GM06990 (cell line): ENCODE data around the gene IGF2BP2.

ENCODE experiments used
- DNase-seq: peaks from one replicate; pipeline ENCODE4 v3.0.0-alpha.2; 2011; ENCODE audit not compliant: insufficient read length; ENCODE audit errors: extremely low read depth
- H3K27me3 ChIP-seq: replicated peaks from 2 replicates; pipeline ENCODE4 v1.6.0; 2011; ENCODE audit warnings: low read length; ENCODE audit not compliant: control insufficient read depth, insufficient read depth
- H3K36me3 ChIP-seq: 2 replicates; pipeline ENCODE4 v1.5.1; 2011; ENCODE audit warnings: low read length; ENCODE audit not compliant: control insufficient read depth, insufficient read depth
- H3K4me3 ChIP-seq: replicated peaks from 2 replicates; pipeline ENCODE4 v1.5.1; 2011; ENCODE audit warnings: low read depth, mild to moderate bottlenecking, control low read depth, low read length
- TF ChIP-seq, protein P1 (sequence below): IDR thresholded peaks from 2 replicates; pipeline ENCODE4 v1.5.1; 2011; ENCODE audit warnings: low read length, control low read depth, mild to moderate bottlenecking, inconsistent platforms; ENCODE audit not compliant: insufficient read depth, poor library complexity, severe bottlenecking

The IGF2BP2 gene

DNA sequence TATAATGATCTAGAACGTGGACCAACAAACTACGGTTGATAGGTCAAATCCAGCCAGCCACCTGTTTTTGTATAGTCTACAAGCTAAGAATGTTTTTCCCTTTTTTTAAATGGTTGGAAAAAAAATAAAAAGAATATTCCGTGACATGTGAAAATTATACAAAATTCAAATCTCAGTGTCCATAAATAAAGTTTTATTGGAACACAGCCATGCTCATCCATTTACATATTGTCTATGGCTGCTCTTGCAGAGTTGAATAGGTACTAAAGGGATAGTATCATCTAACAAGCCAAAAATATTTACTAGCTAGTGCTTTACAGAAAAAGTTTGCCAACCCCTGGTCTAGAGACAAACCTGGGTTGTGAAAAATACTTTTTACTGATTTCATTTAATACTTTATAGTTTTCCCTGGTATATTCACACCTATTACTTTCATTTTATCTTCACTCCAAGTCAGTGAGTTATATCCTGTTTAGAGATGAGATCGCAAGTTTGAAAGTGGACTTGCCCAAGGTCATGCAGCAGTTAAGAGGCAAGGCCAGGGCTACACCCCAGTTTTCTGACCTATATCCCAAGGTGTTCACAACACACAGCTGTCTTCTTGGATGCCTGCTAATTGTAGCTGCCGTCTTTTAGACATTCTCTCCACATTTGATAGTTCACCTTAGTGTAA, 58.4 kb downstream of the IGF2BP2 start:
- Histone ChIP-seq H3K27me3 (peaks cover 1% of the 10 kb centered on the region), H3K36me3 (no peaks in the 10 kb centered on the region), H3K4me3 (no peak overlapping the region)
- TF ChIP-seq, protein P1, sequence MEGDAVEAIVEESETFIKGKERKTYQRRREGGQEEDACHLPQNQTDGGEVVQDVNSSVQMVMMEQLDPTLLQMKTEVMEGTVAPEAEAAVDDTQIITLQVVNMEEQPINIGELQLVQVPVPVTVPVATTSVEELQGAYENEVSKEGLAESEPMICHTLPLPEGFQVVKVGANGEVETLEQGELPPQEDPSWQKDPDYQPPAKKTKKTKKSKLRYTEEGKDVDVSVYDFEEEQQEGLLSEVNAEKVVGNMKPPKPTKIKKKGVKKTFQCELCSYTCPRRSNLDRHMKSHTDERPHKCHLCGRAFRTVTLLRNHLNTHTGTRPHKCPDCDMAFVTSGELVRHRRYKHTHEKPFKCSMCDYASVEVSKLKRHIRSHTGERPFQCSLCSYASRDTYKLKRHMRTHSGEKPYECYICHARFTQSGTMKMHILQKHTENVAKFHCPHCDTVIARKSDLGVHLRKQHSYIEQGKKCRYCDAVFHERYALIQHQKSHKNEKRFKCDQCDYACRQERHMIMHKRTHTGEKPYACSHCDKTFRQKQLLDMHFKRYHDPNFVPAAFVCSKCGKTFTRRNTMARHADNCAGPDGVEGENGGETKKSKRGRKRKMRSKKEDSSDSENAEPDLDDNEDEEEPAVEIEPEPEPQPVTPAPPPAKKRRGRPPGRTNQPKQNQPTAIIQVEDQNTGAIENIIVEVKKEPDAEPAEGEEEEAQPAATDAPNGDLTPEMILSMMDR, result no peak
- DNase-seq, result no peak

- H3K36me3 ChIP-seq, result no peaks in the 10 kb centered on the region
- TF ChIP-seq, protein P1, result no peak
- DNase-seq, result no peak
- H3K4me3 ChIP-seq, result no peak overlapping the region
- peaks cover 1% of the 10 kb centered on the region for H3K27me3 ChIP-seq
These were observed 59.9 kb downstream of the IGF2BP2 start for GRCh38 chr3:185764980-185765370.

DNA sequence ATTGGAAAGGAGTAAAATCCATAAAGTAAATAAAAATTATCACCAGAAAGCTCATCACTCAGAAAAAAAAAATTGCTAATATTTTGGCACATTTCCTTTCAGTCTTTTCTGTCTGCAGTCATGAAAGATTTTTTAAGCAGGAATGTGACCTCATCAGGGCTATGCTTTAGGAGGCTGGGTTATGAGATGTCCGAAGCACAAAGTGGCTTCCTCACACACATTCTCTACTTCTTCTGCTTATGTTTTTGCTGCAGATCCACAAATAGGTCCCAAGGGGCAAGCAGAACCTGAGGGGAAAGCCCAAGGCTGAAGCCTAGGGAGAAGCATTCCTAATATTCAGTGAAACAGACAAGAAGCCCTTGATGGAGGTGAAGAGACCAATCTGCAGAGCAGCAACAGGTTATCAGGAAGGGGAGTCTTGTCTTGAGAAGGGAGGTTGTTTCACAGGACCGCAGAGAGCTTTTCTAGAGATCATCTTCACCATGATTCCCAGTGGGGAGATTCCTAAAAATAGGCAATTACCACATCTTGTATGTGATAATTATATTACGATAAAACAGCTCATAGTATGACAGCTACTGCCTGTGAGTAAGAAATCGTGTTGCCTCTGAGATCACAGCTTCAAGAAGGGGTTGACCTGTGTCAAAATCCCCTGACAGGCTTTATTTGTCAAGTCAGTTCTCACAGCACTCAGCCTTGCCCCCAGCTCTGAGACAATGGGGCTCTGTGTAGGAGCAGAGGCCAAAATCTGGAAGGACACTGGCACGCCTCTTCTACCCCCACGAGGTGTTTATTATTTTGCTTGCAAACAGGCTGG, 60.5 kb downstream of the IGF2BP2 start:
- Histone ChIP-seq H3K36me3 (no peaks in the 10 kb centered on the region), H3K4me3 (no peak overlapping the region), H3K27me3 (peaks cover 1% of the 10 kb centered on the region)
- TF ChIP-seq, protein P1, result no peak
- no peak for DNase-seq

- no peaks in the 10 kb centered on the region for H3K36me3 ChIP-seq
- no peak overlapping the region for H3K4me3 ChIP-seq
- DNase-seq, result no peak
- H3K27me3 ChIP-seq, result peaks cover 1% of the 10 kb centered on the region
- TF ChIP-seq, protein P1, result no peak
These were observed 61.4 kb downstream of the IGF2BP2 start for GRCh38 chr3:185763347-185764005.

GRCh38 chr3:185760550-185760949, 64.3 kb downstream of the IGF2BP2 start:
- Histone ChIP-seq H3K4me3 (no peak overlapping the region), H3K36me3 (no peaks in the 10 kb centered on the region), H3K27me3 (peaks cover under 1% of the 10 kb centered on the region)
- no peak for DNase-seq
- TF ChIP-seq, protein P1, result no peak
